GM21390 (cell line): ENCODE data around the gene RBM41.

Experiments
- ATAC-seq: cut with Tn5 transposase; IDR thresholded peaks from one replicate; pipeline ENCODE4 v1.9.1; 2021; ENCODE audit not compliant: unreplicated experiment

The RBM41 gene

DNA sequence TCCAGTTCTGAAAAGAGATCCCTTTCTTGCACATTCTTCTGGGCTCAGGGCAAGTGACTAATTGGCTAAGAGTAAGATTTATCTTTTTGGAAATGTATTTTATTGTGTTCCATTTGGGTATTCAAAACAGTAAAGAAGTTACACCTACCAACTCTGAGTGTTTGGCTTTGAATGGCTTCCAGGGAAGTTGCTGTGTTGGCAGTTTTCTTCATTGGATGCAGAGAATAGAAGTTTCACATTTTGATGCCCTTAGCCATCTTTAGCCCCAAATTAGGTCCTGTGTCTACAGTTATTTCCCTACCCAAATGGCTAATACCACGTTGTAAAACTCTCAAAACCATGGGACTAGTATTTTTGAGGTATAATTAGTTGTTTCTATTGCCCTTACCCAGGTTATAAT is 88.9 kb downstream of the RBM41 start:
- ATAC-seq, result no peak

DNA sequence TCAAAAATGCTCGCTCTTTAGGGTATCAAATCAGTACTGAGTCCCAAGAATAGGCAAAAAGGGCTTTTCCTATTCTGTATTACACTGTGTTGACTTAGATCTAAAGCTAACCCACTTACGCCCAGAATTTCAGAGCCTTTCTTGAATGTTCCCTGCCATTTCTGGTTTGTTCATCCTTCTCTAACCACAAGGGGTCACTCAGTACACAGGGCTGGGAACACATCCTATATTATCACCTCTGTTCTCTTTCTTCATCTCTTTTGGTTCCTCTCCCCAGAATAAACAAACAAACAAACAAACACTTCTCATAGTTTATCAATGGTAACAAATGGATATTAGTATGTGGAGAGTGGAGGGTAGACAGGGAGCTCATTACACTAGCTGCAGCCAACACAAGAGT is 93.1 kb downstream of the RBM41 start:
- no peak for ATAC-seq

GRCh38 chrX:107014936-107015335 is 103.7 kb downstream of the RBM41 start:
- no peak for ATAC-seq
